ENCODE data around the gene OR6B2. TPM values are rescaled to one million over a fixed set of nuclear protein-coding genes. Genes with fewer than 3 reads are reported as not detected.

Gene OR6B2
- total and polyA plus RNA-seq, 10 donors = not detected

DNA sequence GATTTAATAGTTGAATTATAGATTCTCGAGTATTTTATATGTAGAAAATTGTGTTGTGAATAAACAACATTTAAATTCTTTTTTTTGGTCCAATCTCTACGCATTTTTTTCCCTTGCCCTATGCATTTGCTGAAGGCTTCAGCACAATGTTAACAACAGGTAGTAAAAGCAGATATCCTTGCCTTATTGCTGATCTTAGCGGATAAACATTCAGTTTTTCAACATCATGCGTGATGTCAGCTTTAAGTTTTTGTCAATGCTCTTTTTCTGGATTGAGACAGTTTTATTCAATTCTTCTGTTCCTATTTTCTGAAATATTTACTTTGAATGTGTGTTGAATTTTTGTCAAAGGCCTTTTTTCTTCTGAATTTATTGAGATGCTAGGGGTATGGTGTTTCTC lies 34.7 kb upstream of the OR6B2 start:
- intact Hi-C loops (cut with DNase I; ENCODE audit: low total_unique reads) = loop anchor here (5.0 to 10.0 kb wide), 2 partner anchors 77 to 370 kb away; partner anchors contain the start of genes GPC1 and OTOS
- Histone ChIP-seq H3K4me1 (no peaks in the 10 kb centered on the region), H3K36me3 (no peaks in the 10 kb centered on the region), H3K27ac (no peak overlapping the region), H3K9me3 (peaks cover 0 to 11% (median 7%) of the 10 kb centered on the region in 8 donors), H3K27me3 (replicated peaks in 1 of 7) (peaks cover 0 to 12% (median 0%) of the 10 kb centered on the region in 7 donors), H3K4me3 (no peak overlapping the region)
- WGBS, 5 donors = 82 to 92% (median 84%) methylated on average over 4 of the region's 4 CpGs
- TF ChIP-seq, protein P1, sequence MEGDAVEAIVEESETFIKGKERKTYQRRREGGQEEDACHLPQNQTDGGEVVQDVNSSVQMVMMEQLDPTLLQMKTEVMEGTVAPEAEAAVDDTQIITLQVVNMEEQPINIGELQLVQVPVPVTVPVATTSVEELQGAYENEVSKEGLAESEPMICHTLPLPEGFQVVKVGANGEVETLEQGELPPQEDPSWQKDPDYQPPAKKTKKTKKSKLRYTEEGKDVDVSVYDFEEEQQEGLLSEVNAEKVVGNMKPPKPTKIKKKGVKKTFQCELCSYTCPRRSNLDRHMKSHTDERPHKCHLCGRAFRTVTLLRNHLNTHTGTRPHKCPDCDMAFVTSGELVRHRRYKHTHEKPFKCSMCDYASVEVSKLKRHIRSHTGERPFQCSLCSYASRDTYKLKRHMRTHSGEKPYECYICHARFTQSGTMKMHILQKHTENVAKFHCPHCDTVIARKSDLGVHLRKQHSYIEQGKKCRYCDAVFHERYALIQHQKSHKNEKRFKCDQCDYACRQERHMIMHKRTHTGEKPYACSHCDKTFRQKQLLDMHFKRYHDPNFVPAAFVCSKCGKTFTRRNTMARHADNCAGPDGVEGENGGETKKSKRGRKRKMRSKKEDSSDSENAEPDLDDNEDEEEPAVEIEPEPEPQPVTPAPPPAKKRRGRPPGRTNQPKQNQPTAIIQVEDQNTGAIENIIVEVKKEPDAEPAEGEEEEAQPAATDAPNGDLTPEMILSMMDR (IDR thresholded peaks at IDR 0.05 in 8 of 11, conservative IDR thresholded peaks at IDR 0.05 in 3 of 11) = no peak
- TF ChIP-seq POLR2AphosphoS5 (IDR thresholded peaks at IDR 0.05) (no peak), POLR2A (IDR thresholded peaks at IDR 0.05) (no peak)
- DNase-seq = no peak

DNA sequence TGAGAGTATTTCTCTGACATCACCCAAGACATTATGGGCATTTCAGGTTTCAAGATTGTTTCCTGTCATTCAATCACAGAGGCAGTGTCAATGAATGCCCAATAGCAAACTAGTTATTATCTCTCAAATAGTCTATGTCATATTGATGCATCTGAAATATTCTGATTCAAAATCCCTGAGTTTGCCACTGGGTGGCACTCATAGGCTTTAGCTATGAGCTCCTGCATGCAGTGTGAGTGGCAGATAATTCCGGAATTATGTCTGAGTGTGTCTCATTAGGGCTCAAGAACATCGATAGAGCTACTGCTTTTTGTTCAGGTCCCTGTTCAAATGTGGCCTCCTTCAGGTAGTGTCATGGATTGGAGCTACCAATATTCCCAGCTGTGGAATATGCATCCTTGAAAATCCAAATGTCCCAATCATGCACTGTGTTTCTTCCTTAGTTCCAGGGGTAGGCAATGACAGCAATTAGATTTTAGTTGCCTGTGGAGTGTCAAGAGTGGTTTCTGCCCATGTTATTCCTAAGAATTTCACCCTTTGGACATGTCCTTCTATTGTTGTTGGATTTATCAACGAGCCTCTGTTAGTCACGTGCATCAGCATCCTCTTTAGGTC lies 30.9 kb upstream of the OR6B2 start:
- H3K4me3 ChIP-seq = no peak overlapping the region
- H3K36me3 ChIP-seq = no peaks in the 10 kb centered on the region
- H3K27ac ChIP-seq = no peak overlapping the region
- H3K4me1 ChIP-seq = no peaks in the 10 kb centered on the region
- intact Hi-C loops (cut with DNase I; ENCODE audit: low total_unique reads) = loop anchor here (5.0 to 10.0 kb wide), 2 partner anchors 81 to 374 kb away; partner anchors contain the start of genes GPC1 and OTOS
- no peaks in the 10 kb centered on the region for H3K9me3 ChIP-seq
- WGBS, 5 donors = 39 to 52% (median 42%) methylated on average over 4 of the region's 4 CpGs
- H3K27me3 ChIP-seq (replicated peaks in 1 of 7) = peaks cover 0 to 42% (median 7%) of the 10 kb centered on the region in 7 donors
- DNase-seq = no peak
- TF ChIP-seq POLR2A (IDR thresholded peaks at IDR 0.05) (no peak), POLR2AphosphoS5 (IDR thresholded peaks at IDR 0.05) (no peak)
- TF ChIP-seq, protein P1 (IDR thresholded peaks at IDR 0.05 in 8 of 11, conservative IDR thresholded peaks at IDR 0.05 in 3 of 11) = peak in 9 of 11 experiments; percentile 25 to 62 (median 53)

DNA sequence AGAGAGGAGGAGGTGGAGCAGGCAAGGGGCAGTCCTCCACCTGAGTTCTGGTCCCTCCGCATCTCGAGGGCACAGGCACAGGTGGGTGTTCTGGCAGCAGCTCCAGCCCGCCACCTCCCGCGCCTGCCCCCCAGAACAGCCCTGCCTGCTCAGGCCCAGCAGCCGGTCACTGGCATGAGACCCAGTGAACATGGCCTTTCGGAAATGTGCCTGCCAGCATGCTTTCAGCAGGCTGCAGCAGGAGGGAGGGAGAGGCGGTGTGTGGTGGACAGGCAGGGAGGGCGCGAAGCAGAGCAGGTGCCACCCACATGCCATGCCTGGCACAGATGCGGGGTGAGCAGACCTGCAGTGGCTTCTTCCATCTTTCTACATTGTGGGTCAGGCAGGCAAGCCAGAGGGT lies 26.4 kb upstream of the OR6B2 start:
- DNase-seq = no peak
- Histone ChIP-seq H3K4me1 (no peaks in the 10 kb centered on the region), H3K36me3 (no peaks in the 10 kb centered on the region), H3K4me3 (no peak overlapping the region), H3K9me3 (no peaks in the 10 kb centered on the region), H3K27ac (no peak overlapping the region), H3K27me3 (replicated peaks in 1 of 7) (peaks cover 0 to 71% (median 20%) of the 10 kb centered on the region in 7 donors)
- TF ChIP-seq, protein P1 (IDR thresholded peaks at IDR 0.05 in 8 of 11, conservative IDR thresholded peaks at IDR 0.05 in 3 of 11) = no peak
- TF ChIP-seq POLR2AphosphoS5 (IDR thresholded peaks at IDR 0.05) = no peak
- no peak for TF ChIP-seq POLR2A (IDR thresholded peaks at IDR 0.05)
- WGBS, 5 donors = 82 to 90% (median 86%) methylated on average over 10 to 11 of the region's 11 CpGs
- intact Hi-C loops (cut with DNase I; ENCODE audit: low total_unique reads) = no loop called here

DNA sequence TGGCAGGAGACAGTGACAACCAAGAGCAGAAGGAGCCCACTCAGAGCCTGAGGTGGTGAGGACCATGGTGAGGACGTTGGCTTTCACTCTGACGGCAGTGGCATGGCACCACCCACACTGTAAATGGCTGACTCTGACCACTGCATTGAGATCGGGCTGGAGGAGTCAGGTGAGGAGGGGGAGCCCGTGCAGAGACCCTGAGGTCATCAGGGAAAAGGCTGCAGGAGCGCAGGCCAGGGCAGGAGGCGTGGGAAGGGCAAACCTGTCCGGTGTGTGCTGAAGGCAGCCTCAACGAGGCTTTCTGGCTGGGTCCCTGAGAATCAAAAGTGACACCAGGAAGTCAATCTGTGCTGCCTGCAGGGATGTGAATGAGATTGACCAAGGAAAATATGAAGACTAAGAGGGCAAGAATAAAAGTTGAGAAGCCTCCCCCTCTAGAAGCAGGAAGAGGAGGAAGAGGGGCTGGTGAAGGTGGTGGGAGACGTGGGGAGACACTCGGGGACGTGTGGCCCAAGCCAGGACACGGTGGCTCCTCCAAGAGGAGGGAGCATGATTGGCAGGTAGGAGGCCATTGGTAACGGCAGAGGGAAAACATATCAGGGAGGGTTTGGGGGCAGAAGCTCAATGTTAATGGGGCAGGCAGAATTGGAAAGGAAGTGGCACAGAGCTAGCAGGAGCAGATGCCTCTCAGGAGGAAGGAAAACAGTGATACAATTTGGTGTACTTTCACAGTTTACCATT lies 25.1 kb upstream of the OR6B2 start:
- no peaks in the 10 kb centered on the region for H3K36me3 ChIP-seq
- TF ChIP-seq POLR2AphosphoS5 (IDR thresholded peaks at IDR 0.05) = no peak
- no peak for TF ChIP-seq POLR2A (IDR thresholded peaks at IDR 0.05)
- TF ChIP-seq, protein P1 (IDR thresholded peaks at IDR 0.05 in 8 of 11, conservative IDR thresholded peaks at IDR 0.05 in 3 of 11) = no peak
- no peak overlapping the region for H3K4me3 ChIP-seq
- WGBS, 5 donors = 40 to 49% (median 46%) methylated on average over 13 of the region's 13 CpGs
- no peak overlapping the region for H3K27ac ChIP-seq
- DNase-seq = no peak
- no peaks in the 10 kb centered on the region for H3K9me3 ChIP-seq
- H3K4me1 ChIP-seq = no peaks in the 10 kb centered on the region
- intact Hi-C loops (cut with DNase I; ENCODE audit: low total_unique reads) = no loop called here
- peaks cover 0 to 72% (median 20%) of the 10 kb centered on the region in 7 donors for H3K27me3 ChIP-seq (replicated peaks in 1 of 7)

Measured in spleen (tissue), 11 donors.